Suppressor macrophage treated with lipopolysaccharide for 1 hour (primary cell): ENCODE results near the gene FGF2.
A peak's percentile ranks its signal among the peaks of the same experiment; 100 is the strongest.
"Not testable (repeated sequence)": the region's sequence is repeated elsewhere in the genome, so short reads cannot be mapped to it uniquely, and the experiment has no call there.

ENCODE experiments used
- DNase-seq, 3 donors: peaks; one replicate each; pipeline ENCODE4 v3.0.0-alpha.2; 2020 to 2022

FGF2 gene

DNA sequence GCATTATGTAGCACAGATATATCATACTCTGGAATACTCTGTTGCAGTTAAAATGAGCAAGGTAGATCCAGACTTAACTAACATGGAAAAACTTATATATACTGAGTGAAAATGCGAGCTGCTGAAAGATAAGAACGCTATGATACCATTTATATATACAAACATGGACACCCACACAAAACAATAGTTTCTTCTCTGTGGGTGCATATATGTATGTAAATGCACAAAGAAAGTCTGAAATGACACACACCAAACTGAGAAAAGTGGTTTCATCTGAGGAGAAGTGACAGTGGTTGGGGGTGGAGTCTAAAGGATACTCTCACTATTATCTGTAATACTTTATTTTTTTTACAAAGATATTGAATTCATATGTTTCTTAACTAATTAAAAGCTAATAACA, 12.2 kb upstream of the FGF2 start:
- no peak for DNase-seq

- DNase-seq = no peak
These were observed 11.4 kb upstream of the FGF2 start for GRCh38 chr4:122815248-122815647.

DNA sequence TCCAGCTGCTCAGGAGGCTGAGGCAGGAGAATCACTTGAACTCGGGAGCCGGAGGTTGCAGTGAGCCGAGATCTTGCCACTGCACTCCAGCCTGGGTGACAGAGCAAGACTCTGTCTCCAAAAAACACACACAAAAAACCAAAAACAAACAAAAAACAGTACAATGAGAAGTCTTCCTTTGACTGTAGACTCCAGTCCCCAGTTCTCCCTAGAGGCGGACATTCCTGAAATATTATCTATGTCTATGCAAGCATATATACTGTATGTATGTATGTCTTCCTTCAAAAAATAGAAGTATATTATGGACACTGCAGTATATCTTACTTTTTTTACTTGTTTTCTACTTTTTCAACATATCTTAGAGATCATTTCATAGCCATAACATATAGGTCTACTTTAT, 10.2 kb upstream of the FGF2 start:
- no peak for DNase-seq

GRCh38 chr4:122819708-122820449, 6.8 kb upstream of the FGF2 start:
- no peak for DNase-seq

- DNase-seq = no peak
These were observed 5.5 kb upstream of the FGF2 start for GRCh38 chr4:122821092-122821491.

- no peak for DNase-seq
These were observed 4.2 kb upstream of the FGF2 start for GRCh38 chr4:122822466-122822865.

DNA sequence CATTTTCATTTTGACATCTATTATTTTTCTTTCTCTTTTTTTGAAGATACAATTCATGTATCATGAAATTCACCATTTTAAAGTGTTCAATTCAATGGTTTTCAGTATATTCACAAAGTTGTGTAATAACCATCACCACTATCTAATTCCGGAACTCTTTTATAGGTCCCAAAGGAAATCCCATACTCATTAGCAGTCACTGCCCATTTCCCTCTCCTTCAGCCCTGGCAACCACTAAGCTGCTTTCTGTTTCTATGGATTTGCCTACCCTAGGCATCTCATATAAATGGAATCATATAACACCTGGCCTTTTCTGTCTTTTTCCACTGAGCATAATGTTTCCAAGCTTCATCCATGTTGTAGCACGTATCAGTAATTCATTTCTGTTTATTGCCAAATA, 3.2 kb upstream of the FGF2 start:
- no peak for DNase-seq

DNA sequence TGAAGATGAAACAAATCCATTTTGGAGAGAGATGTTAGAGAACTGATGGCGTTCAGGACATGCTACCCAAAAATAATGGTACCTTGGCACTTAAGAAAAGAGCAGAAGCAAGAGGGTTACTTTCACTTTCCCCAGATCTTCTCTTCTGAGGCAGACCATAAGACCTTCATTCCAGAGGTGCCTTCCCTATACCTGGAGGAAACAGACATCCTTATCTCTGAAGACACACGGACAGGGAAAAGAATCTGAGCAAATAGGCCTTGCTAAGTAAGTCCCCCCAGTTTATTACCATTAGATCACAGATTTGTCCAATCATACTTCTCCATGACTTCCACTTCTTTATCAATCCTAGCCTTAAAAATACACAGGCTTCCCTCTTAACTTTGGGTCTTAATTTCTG, 2.0 kb upstream of the FGF2 start:
- DNase-seq = no peak

- no peak for DNase-seq
These were observed 528 bp upstream of the FGF2 start for GRCh38 chr4:122826079-122826527.

DNA sequence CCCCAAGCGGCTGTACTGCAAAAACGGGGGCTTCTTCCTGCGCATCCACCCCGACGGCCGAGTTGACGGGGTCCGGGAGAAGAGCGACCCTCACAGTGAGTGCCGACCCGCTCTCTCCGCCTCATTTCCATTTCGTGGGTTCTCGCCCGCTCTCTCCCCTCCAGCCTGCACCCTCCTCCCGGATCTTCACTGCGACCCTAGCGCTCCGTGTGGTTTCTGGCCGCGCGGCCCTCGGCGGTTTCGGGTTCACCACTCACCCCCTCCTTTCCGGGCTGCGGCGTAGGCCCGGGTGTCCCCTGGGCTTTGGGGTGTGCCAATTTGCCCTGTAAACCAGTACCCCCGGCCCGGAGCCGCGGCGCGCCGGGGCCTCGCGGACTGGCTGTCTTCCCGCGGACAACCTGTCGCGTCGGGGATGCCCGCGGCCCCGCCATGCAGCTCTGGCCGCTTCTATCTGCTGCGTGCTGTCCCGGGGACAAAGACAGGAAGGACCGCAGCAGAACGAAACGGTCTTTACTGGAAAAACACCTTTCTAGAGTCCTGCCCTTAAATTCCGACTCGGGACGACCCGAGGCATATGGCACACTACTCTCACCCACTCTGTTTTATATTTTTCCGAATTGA, 737 bp downstream of the FGF2 start:
- peak in 2 of 3 donors; percentile 13 to 21 for DNase-seq

- peak; percentile 41 to 61 (median 46) for DNase-seq
These were observed 1.4 kb downstream of the FGF2 start for GRCh38 chr4:122827879-122828601.

DNA sequence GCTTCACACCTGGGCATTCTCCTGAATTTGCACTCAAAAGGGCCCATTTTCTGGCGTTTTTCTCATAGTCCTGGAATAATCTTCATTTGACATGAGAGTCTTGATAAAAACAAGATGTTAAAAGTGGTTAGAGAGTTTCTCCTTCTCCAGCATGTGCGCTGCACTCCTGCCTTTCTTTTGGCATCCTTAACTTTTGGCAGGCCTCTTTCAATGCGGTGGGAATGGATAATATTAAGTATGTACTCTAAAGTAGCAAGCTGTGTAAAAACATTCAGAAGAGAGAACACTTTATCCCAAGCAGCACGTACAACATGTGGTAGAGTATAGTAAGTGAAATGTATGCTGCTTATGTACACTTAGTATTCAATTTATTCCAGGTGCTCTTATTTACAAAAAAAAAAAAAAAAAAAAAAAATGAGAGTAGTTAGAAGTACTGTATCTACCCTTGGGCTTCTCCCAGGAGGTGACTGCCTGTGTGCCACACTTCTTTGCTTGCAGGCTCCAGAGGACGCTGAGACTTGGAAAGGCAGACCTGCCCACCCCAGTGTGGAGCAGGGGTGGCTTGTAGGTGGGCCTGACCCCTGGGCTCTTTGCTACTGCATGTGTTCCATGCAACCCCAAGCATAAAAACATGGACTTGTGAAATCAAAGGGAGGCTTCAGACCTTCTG, 3.9 kb downstream of the FGF2 start:
- no peak for DNase-seq

DNA sequence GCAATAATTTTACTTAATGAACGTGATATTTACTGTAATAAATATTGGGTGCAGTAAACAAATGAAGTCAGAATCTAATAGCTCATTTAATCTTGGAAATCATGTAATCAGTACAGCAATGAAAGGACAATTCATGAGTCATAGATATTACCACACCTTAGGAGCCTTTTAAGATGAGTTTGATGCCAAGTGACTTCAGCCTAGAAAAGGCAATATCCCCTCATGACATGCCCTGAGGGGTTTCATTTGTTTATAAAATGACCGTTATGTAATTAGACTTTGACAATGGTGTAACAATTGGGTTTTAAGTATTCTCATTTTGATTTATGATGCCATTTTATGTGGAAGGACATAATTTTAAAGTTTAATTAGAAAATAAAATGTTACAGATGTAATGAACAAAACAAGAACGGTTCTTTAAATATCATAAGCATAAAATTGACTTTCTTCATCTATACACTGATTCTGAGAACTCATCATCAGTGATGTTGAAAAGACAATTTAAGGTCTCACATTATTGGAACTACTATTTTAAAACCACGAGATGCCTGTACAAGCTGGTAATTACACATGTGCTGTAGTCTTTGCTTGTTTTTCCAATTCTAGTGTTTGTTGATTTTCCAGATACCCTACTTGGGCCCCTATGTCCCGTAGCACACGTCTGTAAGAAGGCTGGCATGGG, 5.0 kb downstream of the FGF2 start:
- no peak for DNase-seq

DNA sequence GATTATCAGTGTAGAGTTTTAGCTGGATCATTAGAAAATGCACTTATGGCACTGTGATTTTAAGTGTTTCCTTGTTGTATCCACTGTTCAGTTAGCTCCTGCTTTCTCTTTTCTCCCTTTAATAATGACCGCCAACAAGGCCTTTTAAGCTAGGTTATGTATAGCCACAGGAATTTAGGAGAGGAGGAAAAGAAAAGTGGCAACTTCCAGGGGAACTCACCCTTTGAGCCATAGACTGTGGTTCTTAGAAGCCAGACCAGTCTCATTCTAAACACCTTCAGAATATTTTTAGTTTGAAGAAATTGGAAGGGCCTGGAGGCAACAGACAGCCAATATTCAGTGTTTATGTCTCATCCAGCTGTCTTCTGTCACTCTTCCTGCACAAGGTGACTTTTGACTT, 6.1 kb downstream of the FGF2 start:
- DNase-seq = no peak

DNA sequence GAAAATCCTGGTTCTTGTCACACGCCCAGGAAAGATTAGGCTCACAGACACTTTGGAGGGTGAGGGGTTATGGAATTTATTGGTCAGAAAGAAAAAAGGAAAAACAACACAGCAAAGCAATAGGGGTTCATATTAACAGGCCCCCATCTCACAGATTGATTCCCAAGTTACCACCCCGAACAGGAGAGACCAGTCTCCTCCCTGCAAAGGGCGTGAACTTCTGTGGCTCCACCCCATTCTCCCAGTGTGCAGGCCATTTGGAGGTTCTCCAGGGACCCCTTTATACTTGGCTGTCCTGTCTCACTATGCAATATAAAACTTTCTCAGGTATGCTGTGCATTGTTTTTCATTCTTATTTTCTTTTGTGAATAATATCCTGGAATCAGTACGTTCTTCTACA, 7.4 kb downstream of the FGF2 start:
- DNase-seq = no peak

DNA sequence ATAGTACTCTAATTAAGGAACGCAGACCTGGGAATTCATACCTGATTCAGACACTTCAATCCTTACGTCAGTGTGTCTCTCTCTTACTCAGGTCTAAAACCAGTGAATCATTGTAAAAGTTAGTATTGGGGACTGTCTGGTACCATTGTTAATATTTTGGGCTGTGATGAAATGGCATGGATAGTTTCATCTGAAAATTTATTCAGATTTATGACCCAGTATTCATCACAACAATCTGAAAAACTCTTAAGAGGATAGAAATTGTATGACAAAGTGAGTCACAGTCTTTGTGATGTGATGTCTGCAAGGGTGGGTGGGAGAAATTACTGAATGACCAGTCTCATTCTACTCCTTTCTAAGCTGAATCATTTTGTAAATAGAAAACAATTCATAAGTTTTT, 10.3 kb downstream of the FGF2 start:
- DNase-seq = no peak

DNA sequence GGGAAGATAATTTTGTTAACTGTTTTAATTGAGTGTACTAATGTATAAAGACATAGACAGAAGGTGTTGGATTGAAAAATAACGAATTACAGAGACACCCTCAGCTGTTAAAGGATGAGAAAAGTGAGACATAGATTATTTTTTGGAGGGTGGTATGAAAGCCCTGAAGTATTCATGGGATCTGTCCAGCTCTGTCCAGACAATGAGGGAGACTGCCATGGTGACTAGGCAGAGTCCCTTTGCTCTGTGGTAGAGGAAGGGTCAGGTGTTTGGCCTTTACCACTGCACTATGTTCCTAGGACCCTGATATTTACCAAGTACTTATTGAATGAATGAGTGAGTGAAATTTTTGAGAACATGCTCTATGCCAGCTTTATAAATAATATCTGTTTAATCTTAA, 11.4 kb downstream of the FGF2 start:
- DNase-seq = no peak

DNA sequence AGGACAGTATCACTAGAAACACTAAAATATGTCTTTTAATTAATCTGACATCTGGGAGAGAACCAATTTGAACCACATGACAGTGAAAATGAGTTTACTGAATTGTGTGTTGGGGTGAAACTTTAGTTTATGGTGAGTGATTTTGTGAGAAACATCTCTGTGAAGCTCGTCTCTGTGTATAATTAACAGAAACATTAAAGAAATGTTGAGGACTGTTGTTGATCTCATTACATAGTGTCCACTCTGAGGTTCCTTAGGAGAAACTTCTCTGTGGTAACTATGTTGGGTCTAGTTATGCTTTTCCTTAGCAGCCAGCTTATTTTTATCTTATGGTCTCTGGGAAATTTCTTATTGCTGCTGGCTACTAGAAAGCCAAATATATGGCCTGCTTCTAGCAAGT, 15.8 kb downstream of the FGF2 start:
- DNase-seq = no peak

DNA sequence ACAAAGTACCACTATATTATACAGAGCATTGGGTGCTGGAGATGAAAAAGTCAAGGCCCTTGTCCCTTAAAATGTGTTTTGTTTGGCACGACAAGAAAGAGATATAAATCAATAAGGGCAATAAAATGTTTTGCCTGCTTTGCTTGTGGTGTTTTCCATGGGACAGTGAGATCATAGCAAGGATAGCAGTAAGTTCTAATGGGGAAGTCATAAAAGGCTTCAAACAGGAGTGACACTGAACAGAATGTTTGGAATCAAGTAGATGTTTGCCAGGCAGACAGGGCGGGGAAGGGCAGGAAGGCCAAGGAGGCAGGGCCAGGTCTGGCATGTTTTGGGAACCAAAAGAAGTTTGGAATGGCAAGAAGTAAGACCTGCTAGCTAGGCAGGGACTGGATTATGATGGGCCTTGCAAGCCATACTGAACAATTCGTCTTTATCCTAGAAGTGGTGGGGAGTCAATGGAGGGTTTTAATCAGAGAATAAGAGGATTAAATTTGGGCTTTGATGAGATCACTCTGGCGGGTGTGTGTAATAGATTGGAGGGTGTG, 16.4 kb downstream of the FGF2 start:
- no peak for DNase-seq

DNA sequence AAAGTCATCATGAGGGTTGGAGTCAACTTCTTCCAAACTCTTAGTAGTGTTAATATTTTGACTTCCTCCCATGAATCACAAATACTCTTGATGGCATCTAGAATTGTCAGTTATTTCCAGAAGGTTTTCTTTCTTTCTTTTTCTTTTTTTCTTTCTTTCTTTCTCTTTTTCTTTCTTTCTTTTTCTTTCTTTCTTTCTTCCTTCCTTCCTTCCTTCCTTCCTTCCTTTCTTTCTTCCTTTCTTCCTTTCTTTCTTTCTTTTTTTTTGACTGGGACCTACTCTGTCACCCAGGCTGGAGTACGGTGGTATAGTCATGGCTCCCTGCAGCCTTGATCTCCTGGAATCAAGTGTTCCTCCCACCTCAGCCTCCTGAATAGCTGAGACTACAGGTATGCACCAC, 17.8 kb downstream of the FGF2 start:
- not testable (repeated sequence) for DNase-seq

- no peak for DNase-seq
These were observed 18.4 kb downstream of the FGF2 start for GRCh38 chr4:122845066-122845465.

GRCh38 chr4:122845760-122846159, 19.1 kb downstream of the FGF2 start:
- DNase-seq = no peak

- no peak for DNase-seq
These were observed 21.3 kb downstream of the FGF2 start for GRCh38 chr4:122847931-122848330.
